Measurements from ENCODE around the gene ABO. TPM values are rescaled to one million over a fixed set of nuclear protein-coding genes. Genes with fewer than 3 reads are reported as not detected.

ABO gene
- total and polyA plus RNA-seq, 9 of the 15 experiments (the other 6 are each of a cell fraction or from before 2014, with no cell fraction given) = 5.0 to 21.9 (median 11.9) TPM

DNA sequence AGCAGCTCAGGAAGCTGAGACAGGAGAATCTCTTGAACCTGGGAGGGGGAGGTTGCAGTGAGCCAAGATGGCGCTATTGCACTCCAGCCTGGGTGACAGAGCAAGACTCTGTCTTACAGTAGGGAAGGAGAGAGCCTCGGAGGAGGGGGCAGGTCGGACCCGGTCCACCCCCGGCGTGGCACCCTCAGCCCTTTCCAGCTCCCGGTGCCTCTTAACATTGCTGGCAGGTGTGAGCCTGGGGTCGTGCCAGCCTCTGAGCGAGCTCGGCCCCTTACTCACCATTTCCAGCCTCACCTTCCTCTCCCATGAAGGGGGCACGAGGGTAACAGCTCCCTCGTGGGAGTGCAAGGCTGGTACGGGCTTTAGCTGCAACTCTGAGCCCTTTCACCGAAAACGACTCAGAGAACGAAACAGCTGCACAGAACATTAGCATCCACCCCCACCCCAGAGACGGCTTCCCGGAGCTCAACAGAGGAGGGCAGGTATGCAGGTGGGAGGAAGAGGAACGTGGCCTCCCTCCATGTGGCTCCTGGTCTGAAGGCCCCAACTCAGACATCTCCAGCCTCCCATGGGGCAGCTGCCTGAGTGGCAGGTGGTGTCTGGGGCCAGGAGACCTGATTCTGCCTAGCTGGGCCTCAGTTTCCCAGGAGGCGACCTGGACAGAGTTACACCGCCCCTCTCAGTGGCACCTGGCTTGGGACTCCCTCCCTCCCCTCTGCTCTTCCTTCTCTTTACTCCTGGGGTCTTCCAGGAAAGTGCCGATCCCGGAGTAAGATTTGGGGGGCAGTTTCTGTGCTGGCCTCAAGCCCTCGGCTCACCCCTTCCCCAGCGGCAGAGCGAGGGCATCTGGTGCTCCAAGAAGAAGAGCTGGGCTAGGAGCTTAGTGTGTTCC is 28.5 kb upstream of the ABO start:
- Histone ChIP-seq H3K4me2 (ENCODE audit: insufficient read depth, low read length) (no peak overlapping the region), H2AFZ (ENCODE audit: low read depth, low read length) (no peak overlapping the region), H3K4me3 (no peak overlapping the region), H3K27me3 (ENCODE audit: control insufficient read depth in 2 of 2, insufficient read depth in 2 of 2, low read length in 2 of 2) (peaks cover 0 to 7% of the 10 kb centered on the region in 2 experiments; a peak in 1 of 5 replicates), H3K9me3 (replicated peaks; ENCODE audit: control insufficient read depth, insufficient read depth, low read depth, low read length) (no peaks in the 10 kb centered on the region), H4K20me1 (replicated peaks; ENCODE audit: control insufficient read depth, insufficient read depth, low read length) (no peaks in the 10 kb centered on the region), H3K79me2 (ENCODE audit: control insufficient read depth, insufficient read depth, low read length) (no peaks in the 10 kb centered on the region), H3K27ac (ENCODE audit: extremely low read depth, low read depth, low read length) (no peak overlapping the region), H3K9ac (ENCODE audit: insufficient read depth in 1 of 2, low read depth in 2 of 2, low read length in 2 of 2) (no peak overlapping the region), H3K9me1 (ENCODE audit: control insufficient read depth, insufficient read depth, low read length) (no peaks in the 10 kb centered on the region), H3K4me1 (replicated peaks in 1 of 2; ENCODE audit: control insufficient read depth in 2 of 2, insufficient read depth in 2 of 2, low read length in 2 of 2) (peaks cover 3 to 20% of the 10 kb centered on the region in 2 experiments; a peak in 3 of 5 replicates), H3K36me3 (ENCODE audit: control insufficient read depth, insufficient read depth, low read length) (no peaks in the 10 kb centered on the region)
- TF ChIP-seq, protein P1, sequence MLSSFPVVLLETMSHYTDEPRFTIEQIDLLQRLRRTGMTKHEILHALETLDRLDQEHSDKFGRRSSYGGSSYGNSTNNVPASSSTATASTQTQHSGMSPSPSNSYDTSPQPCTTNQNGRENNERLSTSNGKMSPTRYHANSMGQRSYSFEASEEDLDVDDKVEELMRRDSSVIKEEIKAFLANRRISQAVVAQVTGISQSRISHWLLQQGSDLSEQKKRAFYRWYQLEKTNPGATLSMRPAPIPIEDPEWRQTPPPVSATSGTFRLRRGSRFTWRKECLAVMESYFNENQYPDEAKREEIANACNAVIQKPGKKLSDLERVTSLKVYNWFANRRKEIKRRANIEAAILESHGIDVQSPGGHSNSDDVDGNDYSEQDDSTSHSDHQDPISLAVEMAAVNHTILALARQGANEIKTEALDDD (IDR thresholded peaks at IDR 0.05) = no peak
- TF ChIP-seq NFIX (CRISPR knock-in tag; IDR thresholded peaks at IDR 0.05; ENCODE audit: low read depth) = no peak
- TF ChIP-seq MYBL2 (IDR thresholded peaks at IDR 0.05; ENCODE audit: low read depth) = no peak
- no peak for TF ChIP-seq MYBL2 (CRISPR knock-in tag; IDR thresholded peaks at IDR 0.05; ENCODE audit: borderline replicate concordance)
- TF ChIP-seq ZNF75A (CRISPR knock-in tag; IDR thresholded peaks at IDR 0.05) = no peak
- TF ChIP-seq SP2 (IDR thresholded peaks at IDR 0.05; ENCODE audit: extremely low read depth, low read depth, low read length, poor library complexity, severe bottlenecking) = no peak
- no peak for TF ChIP-seq GATAD2A (IDR thresholded peaks at IDR 0.05)
- TF ChIP-seq PHF20 (IDR thresholded peaks at IDR 0.05; ENCODE audit: partially characterized antibody) = no peak
- TF ChIP-seq SAFB (IDR thresholded peaks at IDR 0.05; ENCODE audit: borderline replicate concordance, low read depth, low read length) = no peak
- TF ChIP-seq ZNF551 (CRISPR knock-in tag; IDR thresholded peaks at IDR 0.05) = no peak
- no peak for TF ChIP-seq NFE2L1 (tag; IDR thresholded peaks at IDR 0.05; ENCODE audit: borderline replicate concordance, low read depth)
- TF ChIP-seq HMG20A (CRISPR knock-in tag; conservative IDR thresholded peaks at IDR 0.05) = no peak
- no peak for TF ChIP-seq CBX8 (IDR thresholded peaks at IDR 0.05; ENCODE audit: borderline replicate concordance, extremely low read depth, low read depth, low read length, poor library complexity, severe bottlenecking)
- TF ChIP-seq CAMTA2 (CRISPR knock-in tag; conservative IDR thresholded peaks at IDR 0.05) = no peak
- TF ChIP-seq TGIF2 (CRISPR knock-in tag; IDR thresholded peaks at IDR 0.05) = no peak
- no peak for TF ChIP-seq EZH2 (IDR thresholded peaks at IDR 0.05; ENCODE audit: borderline replicate concordance, low read depth, low read length)
- TF ChIP-seq, protein P2, sequence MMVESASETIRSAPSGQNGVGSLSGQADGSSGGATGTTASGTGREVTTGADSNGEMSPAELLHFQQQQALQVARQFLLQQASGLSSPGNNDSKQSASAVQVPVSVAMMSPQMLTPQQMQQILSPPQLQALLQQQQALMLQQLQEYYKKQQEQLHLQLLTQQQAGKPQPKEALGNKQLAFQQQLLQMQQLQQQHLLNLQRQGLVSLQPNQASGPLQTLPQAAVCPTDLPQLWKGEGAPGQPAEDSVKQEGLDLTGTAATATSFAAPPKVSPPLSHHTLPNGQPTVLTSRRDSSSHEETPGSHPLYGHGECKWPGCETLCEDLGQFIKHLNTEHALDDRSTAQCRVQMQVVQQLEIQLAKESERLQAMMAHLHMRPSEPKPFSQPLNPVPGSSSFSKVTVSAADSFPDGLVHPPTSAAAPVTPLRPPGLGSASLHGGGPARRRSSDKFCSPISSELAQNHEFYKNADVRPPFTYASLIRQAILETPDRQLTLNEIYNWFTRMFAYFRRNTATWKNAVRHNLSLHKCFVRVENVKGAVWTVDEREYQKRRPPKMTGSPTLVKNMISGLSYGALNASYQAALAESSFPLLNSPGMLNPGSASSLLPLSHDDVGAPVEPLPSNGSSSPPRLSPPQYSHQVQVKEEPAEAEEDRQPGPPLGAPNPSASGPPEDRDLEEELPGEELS (CRISPR knock-in tag; IDR thresholded peaks at IDR 0.05; ENCODE audit: borderline replicate concordance) = no peak
- no peak for TF ChIP-seq WHSC1 (IDR thresholded peaks at IDR 0.05; ENCODE audit: low read length)
- no peak for TF ChIP-seq NEUROD1 (IDR thresholded peaks at IDR 0.05; ENCODE audit: borderline replicate concordance, low read depth, low read length, partially characterized antibody)
- no peak for TF ChIP-seq MAFF (IDR thresholded peaks at IDR 0.05; ENCODE audit: low read length)
- intact Hi-C loops (cut with micrococcal nuclease) (no loop called here), in situ Hi-C loops (cut with MboI) (no loop called here)
- BruUV-seq (replicated peaks) = no TSS peak
- no peak for ATAC-seq
- no peak for DNase-seq (ENCODE audit: extremely low read depth in 1 of 4, low spot score in 3 of 4)
- WGBS (ENCODE audit: insufficient coverage, low coverage, missing lambda C conversion rate) = 23% methylated on average over 20 of the region's 26 CpGs
- ChIA-PET POLR2A (no interaction called here), CTCF (ENCODE audit: low intra/inter-chr PET ratio) (no interaction called here)
- FAIRE-seq = no peak

All from K562 (cell line).